COLO668 (cell line): ENCODE data around the gene ABHD14A.
"Not testable (repeated sequence)": the region's sequence is repeated elsewhere in the genome, so short reads cannot be mapped to it uniquely, and the experiment has no call there.

ENCODE experiments used
- DNase-seq: peaks from one replicate; lab custom pipeline; 2025; ENCODE audit not compliant: unreplicated experiment; lab: John Stamatoyannopoulos, UW

ABHD14A gene

GRCh38 chr3:51970606-51971300 is 4.1 kb upstream of the ABHD14A start:
- peak; percentile 34 for DNase-seq

GRCh38 chr3:51971350-51971749 is 3.5 kb upstream of the ABHD14A start:
- DNase-seq: no peak

GRCh38 chr3:51974277-51974962 is 444 bp upstream of the ABHD14A start:
- peak; percentile 31 for DNase-seq

- peak; percentile 64 for DNase-seq
These were observed 1.1 kb downstream of the ABHD14A start for GRCh38 chr3:51975852-51976549.

GRCh38 chr3:51977446-51978142 is 2.7 kb downstream of the ABHD14A start:
- no peak for DNase-seq

- no peak for DNase-seq
These were observed 3.3 kb downstream of the ABHD14A start for GRCh38 chr3:51978143-51978502.

GRCh38 chr3:51980253-51980652 is 5.4 kb downstream of the ABHD14A start:
- no peak for DNase-seq

- peak; percentile 81 for DNase-seq
These were observed 7.5 kb downstream of the ABHD14A start for GRCh38 chr3:51982352-51982837.

- DNase-seq: peak; percentile 76
These were observed 8.1 kb downstream of the ABHD14A start, which contains the start of gene ACY1 for GRCh38 chr3:51982838-51983577. ACY1 (plus strand) TSS chr3:51983535; CDS start chr3:51984065, 530 bp downstream.

- no peak for DNase-seq
These were observed 8.9 kb downstream of the ABHD14A start for GRCh38 chr3:51983578-51984268.

- DNase-seq: no peak
These were observed 9.4 kb downstream of the ABHD14A start for GRCh38 chr3:51984269-51984647.

- no peak for DNase-seq
These were observed 10.2 kb downstream of the ABHD14A start for GRCh38 chr3:51985063-51985462.

- DNase-seq: no peak
These were observed 11.4 kb downstream of the ABHD14A start for GRCh38 chr3:51986010-51986947.

GRCh38 chr3:51987568-51987967 is 12.7 kb downstream of the ABHD14A start:
- DNase-seq: no peak

GRCh38 chr3:51988286-51989146 is 13.7 kb downstream of the ABHD14A start:
- no peak for DNase-seq

GRCh38 chr3:51990501-51990971 is 15.7 kb downstream of the ABHD14A start:
- DNase-seq: not testable (repeated sequence)

- no peak for DNase-seq
These were observed 17.3 kb downstream of the ABHD14A start for GRCh38 chr3:51992017-51992682.
